GM23338 (cell line): ENCODE data around the gene CCDC85B. TPM values are rescaled to one million over a fixed set of nuclear protein-coding genes. Genes with fewer than 3 reads are reported as not detected.

Source experiments
- ATAC-seq: fragments of 200-7000 bp; cut with Tn5 transposase; 3 replicates; pipeline ENCODE4 v1.9.1; 2020
- DNase-seq: peaks from one replicate; pipeline ENCODE4 v3.0.0-alpha.2; 2015; ENCODE audit warnings: low spot score
- H2AFZ ChIP-seq: fragments of 200-600 bp; sonication (generic); 2 replicates; pipeline ENCODE4 v1.8.0; 2016; ENCODE audit warnings: antibody characterized with exemption, mild to moderate bottlenecking, moderate library complexity
- H3F3A ChIP-seq: fragments of 200-600 bp; sonication (generic); replicated peaks from 2 replicates; pipeline ENCODE4 v1.8.0; 2017; ENCODE audit warnings: antibody characterized with exemption, mixed run types, low read depth
- H3K27ac ChIP-seq: fragments of 200-600 bp; sonication (generic); 2 replicates; pipeline ENCODE4 v1.6.1; 2016; ENCODE audit warnings: low read depth
- H3K27me3 ChIP-seq: fragments of 200-600 bp; sonication (generic); 2 replicates; pipeline ENCODE4 v1.8.0; 2016; ENCODE audit warnings: mild to moderate bottlenecking, mixed run types, moderate library complexity; ENCODE audit not compliant: insufficient read depth
- H3K36me3 ChIP-seq: fragments of 200-600 bp; sonication (generic); 2 replicates; pipeline ENCODE4 v1.8.0; 2016; ENCODE audit warnings: mild to moderate bottlenecking; ENCODE audit not compliant: insufficient read depth
- H3K4me1 ChIP-seq: fragments of 200-600 bp; sonication (generic); 2 replicates; pipeline ENCODE4 v1.8.0; 2016; ENCODE audit warnings: mild to moderate bottlenecking, moderate library complexity; ENCODE audit not compliant: insufficient read depth
- H3K4me2 ChIP-seq: fragments of 200-600 bp; sonication (generic); 2 replicates; pipeline ENCODE4 v1.7.1; 2017; ENCODE audit warnings: mixed run types
- H3K4me3 ChIP-seq: fragments of 200-600 bp; sonication (generic); 2 replicates; pipeline ENCODE4 v1.6.1; 2016; ENCODE audit warnings: mixed run types
- H3K79me2 ChIP-seq: fragments of 200-600 bp; sonication (generic); replicated peaks from 2 replicates; pipeline ENCODE4 v1.8.0; 2017; ENCODE audit warnings: mild to moderate bottlenecking; ENCODE audit not compliant: insufficient read depth
- H3K9me2 ChIP-seq: fragments of 200-600 bp; sonication (generic); 2 replicates; pipeline ENCODE4 v1.8.0; 2017; ENCODE audit not compliant: insufficient read depth
- H4K20me1 ChIP-seq: fragments of 200-600 bp; sonication (generic); replicated peaks from 2 replicates; pipeline ENCODE4 v1.8.0; 2017; ENCODE audit warnings: mild to moderate bottlenecking; ENCODE audit not compliant: insufficient read depth
- H3K27ac Mint-ChIP-seq: 2 replicates; pipeline ENCODE4 v1.8.0; 2020; ENCODE audit warnings: inconsistent platforms, mild to moderate bottlenecking, moderate library complexity, mixed read lengths
- H3K27me3 Mint-ChIP-seq: 3 replicates; pipeline ENCODE4 v1.8.0; 2022; ENCODE audit warnings: low read depth, mild to moderate bottlenecking, moderate library complexity, mixed read lengths, inconsistent platforms; ENCODE audit not compliant: insufficient read depth, poor library complexity
- H3K36me3 Mint-ChIP-seq: 3 replicates; pipeline ENCODE4 v1.8.0; 2021; ENCODE audit warnings: low read depth, mild to moderate bottlenecking, inconsistent platforms, moderate library complexity, mixed read lengths
- H3K4me1 Mint-ChIP-seq: 3 replicates; pipeline ENCODE4 v1.8.0; 2020; ENCODE audit warnings: mild to moderate bottlenecking, inconsistent platforms, mixed read lengths
- H3K4me3 Mint-ChIP-seq: 3 replicates; pipeline ENCODE4 v1.8.0; 2021; ENCODE audit warnings: moderate library complexity, mild to moderate bottlenecking, inconsistent platforms, mixed read lengths
- H3K9me3 Mint-ChIP-seq: 3 replicates; pipeline ENCODE4 v1.8.0; 2020; ENCODE audit warnings: moderate library complexity, mild to moderate bottlenecking, inconsistent platforms, mixed read lengths
- CREB1 ChIP-seq: fragments of 250-450 bp; sonication (Bioruptor Pico); IDR thresholded peaks from 2 replicates; pipeline ENCODE4 v1.5.0; 2020; ENCODE audit warnings: low read depth, mild to moderate bottlenecking, moderate library complexity
- EZH2 ChIP-seq: fragments of 200-600 bp; sonication (generic); IDR thresholded peaks from one replicate; pipeline ENCODE4 v1.8.0; 2017; ENCODE audit warnings: antibody characterized with exemption, mild to moderate bottlenecking, low read depth; ENCODE audit not compliant: unreplicated experiment
- EZH2phosphoT487 ChIP-seq: fragments of 200-600 bp; sonication (generic); IDR thresholded peaks from one replicate; pipeline ENCODE4 v1.8.1; 2018; ENCODE audit warnings: antibody characterized with exemption; ENCODE audit not compliant: unreplicated experiment
- JUNB ChIP-seq: IDR thresholded peaks from one replicate; pipeline ENCODE4 v1.6.1; 2016; ENCODE audit warnings: antibody characterized with exemption; ENCODE audit not compliant: unreplicated experiment
- NANOG ChIP-seq: IDR thresholded peaks from 2 replicates; pipeline ENCODE4 v1.6.1; 2016; ENCODE audit warnings: antibody characterized with exemption, borderline replicate concordance
- POLR2AphosphoS5 ChIP-seq: IDR thresholded peaks from 2 replicates; pipeline ENCODE4 v1.6.1; 2016; ENCODE audit warnings: antibody characterized with exemption, low read depth
- STAT1 ChIP-seq: IDR thresholded peaks from one replicate; pipeline ENCODE4 v1.6.1; 2016; ENCODE audit warnings: antibody characterized with exemption; ENCODE audit not compliant: unreplicated experiment
- ZNF114 ChIP-seq: fragments of 250-450 bp; sonication (Bioruptor Pico); IDR thresholded peaks from 2 replicates; pipeline ENCODE4 v1.5.0; 2020; ENCODE audit warnings: mild to moderate bottlenecking, moderate library complexity
- ZNF331 ChIP-seq: fragments of 250-450 bp; sonication (Bioruptor Pico); IDR thresholded peaks from 2 replicates; pipeline ENCODE4 v1.5.0; 2020; ENCODE audit warnings: low read depth, mild to moderate bottlenecking, moderate library complexity
- polyA plus RNA-seq: library from polyadenylated mRNA; unstranded; fragments of >200 nt; fragmentation: Nextera tagmentation; extraction: Ambion mirVana; gene quantifications from 2 replicates; pipeline ENCODE4 v1.2.1, GENCODE V29; 2016
- total RNA-seq: library from RNA; depleted of rRNA; stranded (reverse); fragments of >200 nt; shearing (Covaris generic); gene quantifications from 2 replicates; pipeline ENCODE4 v1.2.3, GENCODE V29; 2014
- TF ChIP-seq, protein P1 (sequence below): IDR thresholded peaks from 2 replicates; pipeline ENCODE4 v1.6.1; 2016; ENCODE audit warnings: antibody characterized with exemption
- TF ChIP-seq, protein P2 (sequence below), 2 experiments: fragments of 200-600 bp in 1 of 2; sonication (generic) in 1 of 2; conservative IDR thresholded peaks; 2 replicates each; pipeline versions ENCODE4 v1.5.1 to v1.6.1; 2016 to 2017; ENCODE audit warnings: antibody characterized with exemption in 2 of 2, low read depth in 2 of 2, mild to moderate bottlenecking in 2 of 2, moderate library complexity in 1 of 2
- TF ChIP-seq, protein P3 (sequence below): IDR thresholded peaks from one replicate; pipeline ENCODE4 v1.6.1; 2018; ENCODE audit warnings: antibody characterized with exemption; ENCODE audit not compliant: unreplicated experiment

The CCDC85B gene
- total and polyA plus RNA-seq, 2 experiments from 2014 or later = 54.5 to 66.3 TPM

DNA sequence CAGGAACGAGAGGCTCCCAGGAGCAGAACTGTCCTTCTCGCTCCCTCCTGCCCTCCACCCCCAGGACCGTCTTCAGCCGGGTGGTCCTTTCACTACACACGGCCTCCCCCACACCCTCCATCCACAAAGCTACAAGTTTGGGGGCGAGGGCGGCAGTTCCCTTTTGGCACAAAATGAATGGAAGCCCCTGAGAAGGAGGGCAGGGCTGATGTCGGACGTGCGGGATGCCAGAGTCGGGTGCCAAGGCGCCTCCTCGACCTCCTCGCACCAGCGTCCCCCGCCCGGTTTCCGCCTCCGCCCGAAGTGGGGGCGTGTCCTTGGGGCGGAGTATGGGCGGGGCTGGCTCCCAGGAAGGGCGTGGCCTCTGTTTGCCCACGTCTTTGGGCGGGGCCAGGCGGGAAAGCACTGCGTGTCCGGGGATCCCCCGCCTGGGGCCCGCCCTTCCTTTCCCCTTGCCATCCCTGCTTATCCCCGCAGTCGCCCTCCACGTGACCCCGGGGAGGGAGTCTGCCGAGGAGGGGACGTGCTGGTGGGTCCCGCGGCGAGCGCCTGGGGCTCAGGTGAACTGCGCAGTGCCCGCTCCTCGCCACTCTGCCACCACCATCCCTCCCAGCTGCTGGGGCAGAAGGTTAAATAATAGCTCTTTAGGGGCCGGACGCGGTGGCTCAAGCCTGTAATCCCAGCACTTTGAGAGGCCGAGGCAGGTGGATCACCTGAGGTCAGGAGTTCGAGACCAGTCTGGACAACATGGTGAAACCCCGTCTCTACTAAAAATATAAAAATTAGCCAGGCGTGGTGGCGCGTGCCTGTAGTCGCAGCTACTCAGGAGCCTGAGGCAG, 16.9 kb upstream of the CCDC85B start:
- H3K4me2 ChIP-seq = peak overlapping the region; percentile 99
- peaks cover 27% of the 10 kb centered on the region for H3K27me3 ChIP-seq
- TF ChIP-seq EZH2 = no peak
- TF ChIP-seq CREB1 (CRISPR knock-in tag) = peak; percentile 70
- TF ChIP-seq EZH2phosphoT487 = no peak
- no peak for TF ChIP-seq STAT1
- TF ChIP-seq JUNB = no peak
- TF ChIP-seq, protein P1, sequence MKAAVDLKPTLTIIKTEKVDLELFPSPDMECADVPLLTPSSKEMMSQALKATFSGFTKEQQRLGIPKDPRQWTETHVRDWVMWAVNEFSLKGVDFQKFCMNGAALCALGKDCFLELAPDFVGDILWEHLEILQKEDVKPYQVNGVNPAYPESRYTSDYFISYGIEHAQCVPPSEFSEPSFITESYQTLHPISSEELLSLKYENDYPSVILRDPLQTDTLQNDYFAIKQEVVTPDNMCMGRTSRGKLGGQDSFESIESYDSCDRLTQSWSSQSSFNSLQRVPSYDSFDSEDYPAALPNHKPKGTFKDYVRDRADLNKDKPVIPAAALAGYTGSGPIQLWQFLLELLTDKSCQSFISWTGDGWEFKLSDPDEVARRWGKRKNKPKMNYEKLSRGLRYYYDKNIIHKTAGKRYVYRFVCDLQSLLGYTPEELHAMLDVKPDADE = no peak
- peak; percentile 87 for TF ChIP-seq POLR2AphosphoS5
- Mint-ChIP-seq H3K9me3 (no peaks in the 10 kb centered on the region; the same call in 2 of the 3 replicates), H3K4me1 (peaks cover 3% of the 10 kb centered on the region; the same call in 1 of the 3 replicates), H3K4me3 (peak overlapping the region; percentile 75), H3K27me3 (peaks cover 43% of the 10 kb centered on the region), H3K36me3 (no peaks in the 10 kb centered on the region), H3K27ac (no peak overlapping the region)
- H3K27ac ChIP-seq = no peak overlapping the region
- H4K20me1 ChIP-seq = no peaks in the 10 kb centered on the region; the same call in 1 of the 2 replicates
- no peaks in the 10 kb centered on the region; the same call in 1 of the 2 replicates for H3K4me1 ChIP-seq
- ATAC-seq (peak; percentile 76), DNase-seq (peak; percentile 96)
- H2AFZ ChIP-seq = peak overlapping the region; percentile 98
- H3F3A ChIP-seq = no peaks in the 10 kb centered on the region
- H3K79me2 ChIP-seq = no peaks in the 10 kb centered on the region
- no peaks in the 10 kb centered on the region for H3K9me2 ChIP-seq
- no peaks in the 10 kb centered on the region for H3K36me3 ChIP-seq
- H3K4me3 ChIP-seq = peak overlapping the region; percentile 83

DNA sequence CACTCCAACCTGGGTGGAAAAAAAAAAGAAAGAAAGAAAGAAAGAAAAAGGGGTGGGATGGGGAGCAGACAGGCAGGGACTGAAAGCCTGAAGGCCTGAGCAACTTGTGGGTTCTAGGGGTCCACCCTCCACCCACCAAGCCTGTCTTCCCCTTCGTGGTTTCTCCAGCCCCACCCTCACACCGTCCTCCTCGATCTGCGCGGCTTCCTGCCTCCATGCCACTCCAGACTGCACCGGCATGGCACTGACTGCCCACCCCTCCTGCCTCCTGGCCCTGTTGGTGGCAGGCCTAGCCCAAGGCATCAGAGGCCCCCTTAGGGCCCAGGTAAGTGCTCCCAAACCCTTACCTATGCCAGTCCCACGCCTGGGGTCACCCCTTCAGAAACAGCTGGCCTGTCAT, 10.9 kb upstream of the CCDC85B start, which contains the start of gene CTSW:
Gene CTSW (plus strand): TSS at position 221 of the 400 bp plus-strand sequence. CDS start 18 bp downstream, at position 239.
- DNase-seq (no peak), ATAC-seq (no peak)
- no peaks in the 10 kb centered on the region for H3K27me3 ChIP-seq
- peaks cover 7% of the 10 kb centered on the region; the same call in 1 of the 2 replicates for H3K36me3 ChIP-seq
- H3K4me3 ChIP-seq = no peak within 1 kb of the TSS
- Mint-ChIP-seq H3K36me3 (peaks cover 18% of the 10 kb centered on the region), H3K9me3 (no peaks in the 10 kb centered on the region), H3K27ac (no peak within 1 kb of the TSS; the same call in 1 of the 2 replicates), H3K27me3 (peaks cover 18% of the 10 kb centered on the region), H3K4me3 (no peak within 1 kb of the TSS; the same call in 2 of the 3 replicates), H3K4me1 (peaks cover 3% of the 10 kb centered on the region)
- no peak within 1 kb of the TSS for H2AFZ ChIP-seq
- H3K4me2 ChIP-seq = no peak within 1 kb of the TSS
- no peaks in the 10 kb centered on the region for H3K9me2 ChIP-seq
- no peaks in the 10 kb centered on the region for H3K79me2 ChIP-seq
- H3K4me1 ChIP-seq = no peaks in the 10 kb centered on the region
- no peak within 1 kb of the TSS for H3K27ac ChIP-seq
- H3F3A ChIP-seq = 0 out of 2 replicates have a peak, but pooled peaks cover 4% of the 10 kb centered on the region
- H4K20me1 ChIP-seq = peaks cover 3% of the 10 kb centered on the region; the same call in 1 of the 2 replicates
- TF ChIP-seq STAT1 = no peak
- TF ChIP-seq ZNF331 (CRISPR knock-in tag) = no peak
- TF ChIP-seq ZNF114 (CRISPR knock-in tag) = no peak
- TF ChIP-seq NANOG = no peak
- no peak for TF ChIP-seq EZH2
- TF ChIP-seq, protein P2, sequence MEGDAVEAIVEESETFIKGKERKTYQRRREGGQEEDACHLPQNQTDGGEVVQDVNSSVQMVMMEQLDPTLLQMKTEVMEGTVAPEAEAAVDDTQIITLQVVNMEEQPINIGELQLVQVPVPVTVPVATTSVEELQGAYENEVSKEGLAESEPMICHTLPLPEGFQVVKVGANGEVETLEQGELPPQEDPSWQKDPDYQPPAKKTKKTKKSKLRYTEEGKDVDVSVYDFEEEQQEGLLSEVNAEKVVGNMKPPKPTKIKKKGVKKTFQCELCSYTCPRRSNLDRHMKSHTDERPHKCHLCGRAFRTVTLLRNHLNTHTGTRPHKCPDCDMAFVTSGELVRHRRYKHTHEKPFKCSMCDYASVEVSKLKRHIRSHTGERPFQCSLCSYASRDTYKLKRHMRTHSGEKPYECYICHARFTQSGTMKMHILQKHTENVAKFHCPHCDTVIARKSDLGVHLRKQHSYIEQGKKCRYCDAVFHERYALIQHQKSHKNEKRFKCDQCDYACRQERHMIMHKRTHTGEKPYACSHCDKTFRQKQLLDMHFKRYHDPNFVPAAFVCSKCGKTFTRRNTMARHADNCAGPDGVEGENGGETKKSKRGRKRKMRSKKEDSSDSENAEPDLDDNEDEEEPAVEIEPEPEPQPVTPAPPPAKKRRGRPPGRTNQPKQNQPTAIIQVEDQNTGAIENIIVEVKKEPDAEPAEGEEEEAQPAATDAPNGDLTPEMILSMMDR (conservative IDR thresholded peaks at IDR 0.05; ENCODE audit: low read depth in 2 of 2) = no peak
- no peak for TF ChIP-seq EZH2phosphoT487
- TF ChIP-seq POLR2AphosphoS5 = no peak
- TF ChIP-seq, protein P3, sequence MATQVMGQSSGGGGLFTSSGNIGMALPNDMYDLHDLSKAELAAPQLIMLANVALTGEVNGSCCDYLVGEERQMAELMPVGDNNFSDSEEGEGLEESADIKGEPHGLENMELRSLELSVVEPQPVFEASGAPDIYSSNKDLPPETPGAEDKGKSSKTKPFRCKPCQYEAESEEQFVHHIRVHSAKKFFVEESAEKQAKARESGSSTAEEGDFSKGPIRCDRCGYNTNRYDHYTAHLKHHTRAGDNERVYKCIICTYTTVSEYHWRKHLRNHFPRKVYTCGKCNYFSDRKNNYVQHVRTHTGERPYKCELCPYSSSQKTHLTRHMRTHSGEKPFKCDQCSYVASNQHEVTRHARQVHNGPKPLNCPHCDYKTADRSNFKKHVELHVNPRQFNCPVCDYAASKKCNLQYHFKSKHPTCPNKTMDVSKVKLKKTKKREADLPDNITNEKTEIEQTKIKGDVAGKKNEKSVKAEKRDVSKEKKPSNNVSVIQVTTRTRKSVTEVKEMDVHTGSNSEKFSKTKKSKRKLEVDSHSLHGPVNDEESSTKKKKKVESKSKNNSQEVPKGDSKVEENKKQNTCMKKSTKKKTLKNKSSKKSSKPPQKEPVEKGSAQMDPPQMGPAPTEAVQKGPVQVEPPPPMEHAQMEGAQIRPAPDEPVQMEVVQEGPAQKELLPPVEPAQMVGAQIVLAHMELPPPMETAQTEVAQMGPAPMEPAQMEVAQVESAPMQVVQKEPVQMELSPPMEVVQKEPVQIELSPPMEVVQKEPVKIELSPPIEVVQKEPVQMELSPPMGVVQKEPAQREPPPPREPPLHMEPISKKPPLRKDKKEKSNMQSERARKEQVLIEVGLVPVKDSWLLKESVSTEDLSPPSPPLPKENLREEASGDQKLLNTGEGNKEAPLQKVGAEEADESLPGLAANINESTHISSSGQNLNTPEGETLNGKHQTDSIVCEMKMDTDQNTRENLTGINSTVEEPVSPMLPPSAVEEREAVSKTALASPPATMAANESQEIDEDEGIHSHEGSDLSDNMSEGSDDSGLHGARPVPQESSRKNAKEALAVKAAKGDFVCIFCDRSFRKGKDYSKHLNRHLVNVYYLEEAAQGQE = no peak
- no peak for TF ChIP-seq CREB1 (CRISPR knock-in tag)
